ENCODE measurements around the gene INTS3.
"Not testable (repeated sequence)": the region's sequence is repeated elsewhere in the genome, so short reads cannot be mapped to it uniquely, and the experiment has no call there.

INTS3 gene

DNA sequence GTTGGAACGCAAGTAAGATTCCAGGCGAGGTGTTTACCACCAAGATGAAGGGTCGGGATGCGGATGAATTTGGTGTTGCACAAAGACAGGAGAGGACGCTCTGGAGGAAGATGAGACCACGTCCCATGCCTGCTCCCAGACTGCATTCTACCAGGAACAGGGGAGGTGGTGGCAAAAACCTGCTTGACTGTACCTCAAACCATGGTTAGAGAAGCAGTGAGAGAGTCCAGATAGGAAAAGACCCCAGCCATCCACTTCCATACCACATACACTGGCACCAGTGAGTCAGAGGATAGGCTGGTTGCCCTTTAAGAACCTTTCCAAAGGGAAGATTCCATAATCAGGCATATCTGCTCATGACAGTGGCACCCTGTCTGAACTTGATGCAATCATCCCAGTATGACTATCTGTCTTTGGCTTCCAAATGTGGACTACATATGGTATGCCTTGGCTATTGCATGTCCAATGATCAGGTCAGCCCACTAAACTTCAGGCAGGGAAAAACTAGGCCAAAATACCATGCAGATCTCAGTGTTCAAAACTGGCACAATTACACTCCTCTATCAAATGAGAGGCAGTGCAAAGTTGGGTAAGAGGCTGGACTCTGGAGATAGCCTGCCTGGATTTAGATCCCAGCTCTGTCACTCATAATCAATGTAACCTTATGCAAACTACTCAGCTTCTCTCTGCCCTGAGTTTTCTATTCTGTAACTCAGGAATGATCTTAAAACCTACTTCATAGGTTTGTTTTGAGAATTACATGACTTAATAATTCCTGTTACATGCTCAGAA, 28.7 kb upstream of the INTS3 start:
- DNase-seq (ENCODE audit: low read depth in 1 of 2, low spot score in 1 of 2): no peak

GRCh38 chr1:153699768-153700167, 28.1 kb upstream of the INTS3 start:
- DNase-seq (ENCODE audit: low read depth in 1 of 2, low spot score in 1 of 2): no peak

GRCh38 chr1:153705484-153705883, 22.4 kb upstream of the INTS3 start:
- DNase-seq (ENCODE audit: low read depth in 1 of 2, low spot score in 1 of 2): no peak

DNA sequence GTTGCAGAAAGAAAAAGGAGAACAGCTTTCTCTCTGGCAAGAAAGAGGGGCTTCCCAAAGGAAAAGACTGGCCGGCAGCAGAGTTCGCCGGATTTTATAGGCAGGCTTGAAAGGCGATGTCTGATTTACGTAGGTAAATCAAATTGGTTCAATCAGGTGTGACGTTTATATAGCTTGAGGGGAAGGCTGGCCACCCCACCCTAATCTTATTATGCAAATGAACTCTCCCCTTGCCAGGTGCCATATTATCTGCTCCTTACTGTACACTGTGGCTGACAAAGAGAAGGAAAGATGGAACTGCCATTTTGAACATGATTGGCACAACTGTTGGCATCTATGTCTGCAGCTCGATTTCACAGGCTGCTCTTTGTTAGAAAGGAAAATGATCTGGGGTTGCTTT, 16.8 kb upstream of the INTS3 start:
- no peak for DNase-seq (ENCODE audit: low read depth in 1 of 2, low spot score in 1 of 2)

- not testable (repeated sequence) for DNase-seq (ENCODE audit: low read depth in 1 of 2, low spot score in 1 of 2)
Measured at GRCh38 chr1:153716211-153716610, 11.6 kb upstream of the INTS3 start.

GRCh38 chr1:153717330-153717729, 10.5 kb upstream of the INTS3 start:
- no peak for DNase-seq (ENCODE audit: low read depth in 1 of 2, low spot score in 1 of 2)

GRCh38 chr1:153723687-153724086, 4.2 kb upstream of the INTS3 start:
- DNase-seq (ENCODE audit: low read depth in 1 of 2, low spot score in 1 of 2): no peak

DNA sequence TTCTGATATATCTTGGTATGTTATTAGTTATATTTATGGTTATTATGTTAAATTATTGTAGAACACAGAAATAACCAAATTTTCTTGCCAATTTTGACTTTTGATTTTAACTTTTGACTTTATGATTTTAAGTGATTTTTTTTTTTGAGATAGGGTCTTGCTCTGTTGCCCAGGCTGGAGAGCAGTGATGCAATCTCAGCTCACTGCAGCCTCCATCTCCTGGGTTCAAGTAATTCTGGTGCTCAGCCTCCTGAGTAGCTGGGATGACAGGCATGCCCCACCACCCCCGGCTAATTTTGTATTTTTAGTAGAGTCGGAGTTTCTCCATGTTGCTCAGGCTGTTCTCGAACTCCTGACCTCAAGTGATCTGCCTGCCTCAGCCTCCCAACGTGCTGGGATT, 3.2 kb upstream of the INTS3 start:
- not testable (repeated sequence) for DNase-seq (ENCODE audit: low read depth in 1 of 2, low spot score in 1 of 2)

GRCh38 chr1:153728305-153729066, 636 bp downstream of the INTS3 start:
- DNase-seq (ENCODE audit: low read depth in 1 of 2, low spot score in 1 of 2): peak; percentile 4 to 30

- no peak for DNase-seq (ENCODE audit: low read depth in 1 of 2, low spot score in 1 of 2)
Measured at GRCh38 chr1:153730468-153730988, 2.7 kb downstream of the INTS3 start.

GRCh38 chr1:153733970-153734369, 6.1 kb downstream of the INTS3 start:
- DNase-seq (ENCODE audit: low read depth in 1 of 2, low spot score in 1 of 2): no peak

DNA sequence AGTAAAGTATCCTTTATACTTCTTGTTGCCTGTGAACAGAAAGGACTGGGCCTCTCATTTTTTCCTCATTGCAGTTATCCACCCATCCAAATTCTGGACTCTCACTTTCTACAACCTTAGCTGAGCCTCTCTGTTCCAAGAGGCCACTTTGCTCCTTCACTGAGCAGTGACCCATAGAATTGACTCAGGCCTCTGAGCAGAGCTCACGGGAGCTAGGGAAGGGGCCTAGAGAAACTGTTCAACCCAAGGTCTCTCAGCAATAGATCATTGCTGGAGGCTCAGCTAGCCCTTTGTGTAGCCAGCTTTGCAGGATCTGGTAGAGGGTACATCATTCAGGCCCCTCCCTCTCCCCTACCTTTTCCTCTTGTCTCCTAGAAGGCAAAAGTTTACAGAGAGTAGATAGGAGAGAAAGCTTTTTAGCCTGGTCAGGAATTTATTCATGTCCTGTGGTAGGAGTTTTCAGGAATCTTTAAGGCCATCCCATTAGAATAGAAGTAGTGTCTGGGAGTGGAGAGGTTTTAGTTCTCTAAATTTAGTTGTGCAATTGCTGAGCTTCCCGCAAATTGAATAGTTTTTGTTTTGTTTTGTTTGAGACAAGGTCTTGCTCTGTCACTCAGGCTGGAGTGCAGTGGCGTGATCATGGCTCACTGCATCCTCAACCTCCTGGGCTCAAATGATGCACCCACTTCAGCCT, 6.7 kb downstream of the INTS3 start:
- DNase-seq (ENCODE audit: low read depth in 1 of 2, low spot score in 1 of 2): no peak

DNA sequence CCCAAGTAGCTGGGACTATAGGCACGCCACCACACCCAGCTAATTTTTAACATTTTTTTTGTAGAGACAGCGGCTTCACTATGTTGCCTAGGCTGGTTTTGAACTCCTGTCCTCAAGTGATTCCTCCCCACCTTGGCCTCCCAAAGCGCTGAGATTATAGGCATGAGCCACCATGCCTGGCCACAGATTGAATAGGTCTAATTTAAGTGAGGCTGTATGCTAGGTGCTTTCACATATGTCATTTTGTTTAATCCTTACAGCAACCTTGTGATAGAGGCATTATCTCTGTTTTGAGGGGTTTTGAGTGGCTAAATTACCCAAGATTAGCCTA, 7.2 kb downstream of the INTS3 start:
- no peak for DNase-seq (ENCODE audit: low read depth in 1 of 2, low spot score in 1 of 2)

DNA sequence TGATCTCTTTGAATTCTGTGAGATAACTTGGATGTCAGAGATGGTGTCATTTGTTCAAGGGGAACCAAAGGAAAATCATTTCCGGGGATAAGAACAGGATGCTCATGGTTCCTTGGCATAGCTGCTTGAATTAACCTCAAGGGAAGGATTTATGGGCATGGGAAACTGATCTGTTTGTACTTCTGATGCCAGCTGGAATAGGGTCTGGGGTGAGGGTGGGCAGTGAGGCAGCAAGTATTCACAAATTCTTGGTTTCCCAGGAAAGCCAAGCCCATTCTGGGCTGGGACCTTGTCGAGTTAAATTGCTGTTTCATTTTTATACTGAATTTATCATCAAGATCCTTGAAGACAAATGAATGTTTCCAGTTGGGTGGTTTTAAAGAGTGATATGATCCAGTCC, 14.1 kb downstream of the INTS3 start:
- DNase-seq (ENCODE audit: low read depth in 1 of 2, low spot score in 1 of 2): no peak

GRCh38 chr1:153742411-153743142, 14.7 kb downstream of the INTS3 start:
- DNase-seq (ENCODE audit: low read depth in 1 of 2, low spot score in 1 of 2): no peak

DNA sequence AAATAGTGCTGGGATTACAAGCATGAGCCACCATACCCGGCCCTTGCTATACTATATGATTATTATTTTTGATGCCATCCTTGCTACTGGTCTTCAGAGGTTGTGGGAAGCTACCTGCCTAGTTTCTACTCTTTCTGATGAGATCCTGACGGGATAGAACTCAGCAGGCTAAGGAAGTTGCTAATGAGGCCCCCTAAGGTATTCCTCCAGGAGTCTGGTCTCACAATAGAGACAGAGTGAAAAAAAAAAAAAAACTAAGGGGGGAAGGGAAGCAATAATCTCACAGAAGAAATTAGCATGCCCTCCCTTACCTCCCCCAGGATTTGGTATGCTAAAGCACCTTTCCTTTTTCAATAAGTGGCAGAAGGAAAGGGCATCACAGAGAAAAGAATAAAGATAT, 17.6 kb downstream of the INTS3 start:
- DNase-seq (ENCODE audit: low read depth in 1 of 2, low spot score in 1 of 2): no peak

- no peak for DNase-seq (ENCODE audit: low read depth in 1 of 2, low spot score in 1 of 2)
Measured at GRCh38 chr1:153746174-153746573, 18.3 kb downstream of the INTS3 start.

DNA sequence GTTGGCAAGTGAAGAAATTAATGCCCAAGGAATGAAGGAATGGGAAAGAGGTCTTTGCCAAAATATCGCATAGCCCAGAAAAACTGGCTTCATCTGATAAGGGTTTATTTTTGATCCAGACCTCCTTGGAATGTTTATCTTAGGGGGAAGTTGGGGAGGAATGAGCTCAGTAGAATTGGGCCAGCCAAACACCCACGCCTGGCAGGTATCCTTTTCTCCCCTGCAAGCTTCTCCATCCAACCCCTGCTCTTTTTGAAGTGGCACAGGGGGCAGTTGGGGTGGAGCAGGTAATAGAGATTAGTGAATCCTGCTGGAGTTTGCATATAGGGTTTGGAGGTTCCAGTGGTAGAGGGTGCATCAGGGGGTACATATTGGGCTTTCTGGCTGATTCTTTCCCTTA, 21.1 kb downstream of the INTS3 start:
- DNase-seq (ENCODE audit: low read depth in 1 of 2, low spot score in 1 of 2): no peak

DNA sequence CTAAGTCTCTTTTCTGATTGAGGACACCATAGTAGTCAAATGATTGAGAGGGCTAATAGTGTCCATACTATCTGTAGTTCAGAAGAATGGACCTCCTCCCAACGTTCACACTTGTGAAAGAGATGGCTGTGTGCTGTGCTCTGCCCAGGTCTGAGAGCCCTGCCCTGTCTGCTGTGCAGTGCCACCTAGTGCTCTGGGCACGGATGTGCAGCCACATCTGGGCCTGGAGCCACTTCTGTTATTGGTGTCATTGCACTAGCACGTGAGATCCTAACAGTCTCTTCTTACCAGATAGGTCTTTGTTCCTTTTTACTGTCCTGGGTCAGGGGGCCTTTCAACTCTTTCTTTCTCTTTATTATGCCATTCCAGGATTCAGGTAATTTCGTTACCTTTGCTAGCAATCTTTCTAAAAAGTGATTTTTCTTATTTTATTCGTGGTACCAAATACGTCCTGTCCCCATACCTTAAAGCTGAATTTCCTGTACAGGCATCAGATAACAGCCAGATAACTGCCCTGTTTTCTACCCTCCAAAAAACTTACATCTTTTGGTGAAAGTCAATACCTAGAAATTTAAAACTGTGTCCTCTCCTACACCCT, 21.7 kb downstream of the INTS3 start:
- peak; percentile 58 to 64 for DNase-seq (ENCODE audit: low read depth in 1 of 2, low spot score in 1 of 2)

DNA sequence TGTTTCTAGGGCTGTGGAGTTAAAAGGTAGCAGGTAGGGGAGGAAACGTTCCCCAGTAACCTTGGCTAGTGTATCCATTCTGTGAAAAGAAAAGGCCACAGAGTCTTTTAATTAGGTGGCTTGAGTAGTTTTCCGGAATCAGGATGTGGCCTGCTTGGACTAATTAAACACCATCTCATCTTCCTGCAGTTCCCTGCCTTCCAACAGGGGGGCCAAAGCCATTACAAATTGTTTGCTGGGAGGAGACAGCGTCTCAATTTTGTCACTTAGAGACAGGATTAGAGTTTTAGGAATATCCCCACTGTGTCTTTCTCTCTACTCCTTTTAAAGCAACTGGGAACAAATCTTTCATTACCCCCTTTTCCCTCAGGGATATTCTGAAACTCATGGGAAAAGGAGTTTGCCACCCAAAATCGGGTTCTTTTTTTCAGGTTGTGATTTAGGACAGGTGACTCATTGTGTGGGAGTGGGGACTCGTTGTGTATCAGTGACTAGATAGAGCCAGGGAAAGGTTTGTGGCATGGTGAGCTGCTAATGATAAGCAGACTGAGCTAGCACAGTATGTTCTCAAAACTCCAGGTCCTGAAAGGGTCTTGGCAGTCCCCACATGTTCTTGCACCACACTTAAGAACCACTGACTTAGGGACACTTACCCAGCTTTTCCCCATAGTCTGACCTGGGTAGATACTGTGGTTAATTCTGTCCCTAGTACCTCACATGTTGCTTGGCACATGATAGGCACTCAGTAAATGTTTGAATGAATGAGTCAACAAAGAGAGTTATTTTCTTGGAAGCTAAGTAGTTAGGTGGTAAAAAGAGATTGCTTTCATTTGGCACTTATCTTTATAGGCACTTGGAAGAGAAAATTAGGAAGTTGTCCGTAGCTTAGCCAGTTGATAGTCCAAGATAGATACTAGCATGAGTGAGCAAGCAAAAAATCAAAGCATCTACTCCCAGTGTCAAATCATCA, 22.5 kb downstream of the INTS3 start:
- DNase-seq (ENCODE audit: low read depth in 1 of 2, low spot score in 1 of 2): no peak

All from stimulated activated CD4-positive, alpha-beta T cell treated with anti-CD3 and anti-CD28 coated beads, Interleukin-15, amount 100 ng/mL, for 1 hour (primary cell).